SK-N-SH (cell line): ENCODE data around the gene PCK1. TPM values are rescaled to one million over a fixed set of nuclear protein-coding genes. Genes with fewer than 3 reads are reported as not detected.

ENCODE experiments used
- CTCF ChIA-PET: fragments of 300-600, 350-600 bp; formaldehyde crosslinking; extraction: SDS; loops from one replicate; lab custom pipeline; 2021; lab: Yijun Ruan, JAX
- POLR2A ChIA-PET: fragments of 350-600 bp; sonication (Branson Sonifier 250); formaldehyde crosslinking; extraction: SDS; loops from one replicate; lab custom pipeline; 2020; ENCODE audit warnings: antibody characterized with exemption, inconsistent platforms; lab: Yijun Ruan, JAX
- DNase-seq: peaks from one replicate; pipeline ENCODE4 v3.0.0; 2012
- H2AFZ ChIP-seq: fragments of 200-600 bp; sonication (generic); 2 replicates; pipeline ENCODE4 v1.8.1; 2016; ENCODE audit warnings: antibody characterized with exemption, mild to moderate bottlenecking, low read depth
- H3F3A ChIP-seq: fragments of 200-600 bp; sonication (generic); replicated peaks from 2 replicates; pipeline ENCODE3; 2016; ENCODE audit warnings: antibody characterized with exemption, mild to moderate bottlenecking; ENCODE audit not compliant: insufficient read depth
- H3K27ac ChIP-seq, 2 experiments: fragments of 200-500 bp in 1 of 2; fragments of 200-600 bp in 1 of 2; sonication (Bioruptor generic) in 1 of 2; sonication (generic), shearing (Covaris generic) in 1 of 2; 2 replicates each; pipeline versions ENCODE4 v1.5.1 to v1.6.1; 2014 to 2016; ENCODE audit warnings: low read depth in 2 of 2, inconsistent platforms in 1 of 2, low read length in 1 of 2, mild to moderate bottlenecking in 1 of 2, mixed read lengths in 1 of 2
- H3K27me3 ChIP-seq: fragments of 200-600 bp; sonication (generic), shearing (Covaris generic); 2 replicates; pipeline ENCODE4 v1.6.1; 2016; ENCODE audit warnings: mixed run types; ENCODE audit not compliant: insufficient read depth
- H3K36me3 ChIP-seq, 2 experiments: fragments of 200-500 bp in 1 of 2; fragments of 200-600 bp in 1 of 2; sonication (Bioruptor generic) in 1 of 2; sonication (generic) in 1 of 2; replicated peaks in 1 of 2; 2 replicates each; pipeline versions ENCODE3 to v1.5.1; 2014 to 2016; ENCODE audit warnings: low read length in 1 of 2, mild to moderate bottlenecking in 1 of 2; ENCODE audit not compliant: insufficient read depth in 2 of 2, control insufficient read depth in 1 of 2
- H3K4me1 ChIP-seq, 2 experiments: fragments of 200-500 bp in 1 of 2; fragments of 200-600 bp in 1 of 2; sonication (Bioruptor generic) in 1 of 2; sonication (generic), shearing (Covaris generic) in 1 of 2; 2 replicates each; pipeline versions ENCODE4 v1.5.1 to v1.6.1; 2014 to 2016; ENCODE audit warnings: low read depth in 1 of 2, low read length in 1 of 2, mixed run types in 1 of 2; ENCODE audit not compliant: insufficient read depth in 2 of 2, control insufficient read depth in 1 of 2
- H3K4me2 ChIP-seq: fragments of 200-600 bp; sonication (generic), shearing (Covaris generic); 2 replicates; pipeline ENCODE4 v1.6.1; 2017; ENCODE audit warnings: mixed run types
- H3K4me3 ChIP-seq, 2 experiments: fragments of 200-500 bp in 1 of 2; fragments of 200-600 bp in 1 of 2; sonication (Bioruptor generic) in 1 of 2; sonication (generic), shearing (Covaris generic) in 1 of 2; 2 replicates each; pipeline versions ENCODE4 v1.5.1 to v1.8.1; 2014 to 2016; ENCODE audit warnings: low read depth in 2 of 2, inconsistent platforms in 1 of 2, low read length in 1 of 2, mild to moderate bottlenecking in 1 of 2, mixed read lengths in 1 of 2, moderate library complexity in 1 of 2
- H3K79me2 ChIP-seq: fragments of 200-600 bp; sonication (generic); 2 replicates; pipeline ENCODE4 v1.8.1; 2017; ENCODE audit warnings: mild to moderate bottlenecking; ENCODE audit not compliant: insufficient read depth
- H3K9ac ChIP-seq: fragments of 200-600 bp; sonication (generic); 2 replicates; pipeline ENCODE4 v1.6.1; 2017; ENCODE audit warnings: mixed run types
- H3K9me2 ChIP-seq: fragments of 200-600 bp; sonication (generic); 2 replicates; pipeline ENCODE4 v1.6.1; 2017; ENCODE audit warnings: mixed run types
- H3K9me3 ChIP-seq: fragments of 200-600 bp; sonication (generic); 2 replicates; pipeline ENCODE4 v1.6.1; 2017; ENCODE audit warnings: mixed run types, mild to moderate bottlenecking, moderate library complexity
- H4K20me1 ChIP-seq: fragments of 200-600 bp; sonication (generic); 2 replicates; pipeline ENCODE4 v1.6.1; 2017; ENCODE audit warnings: mild to moderate bottlenecking, mixed run types; ENCODE audit not compliant: insufficient read depth
- CHD2 ChIP-seq: fragments of 150-350 bp; IDR thresholded peaks from 2 replicates; pipeline ENCODE4 v1.6.1; 2018; ENCODE audit warnings: low read length; ENCODE audit not compliant: partially characterized antibody
- CTCF ChIP-seq: fragments of 200-600 bp; sonication (generic); IDR thresholded peaks from 2 replicates; pipeline ENCODE4 v1.6.1; 2017; ENCODE audit warnings: antibody characterized with exemption, mild to moderate bottlenecking, moderate library complexity
- ELF1 ChIP-seq: IDR thresholded peaks from 2 replicates; pipeline ENCODE4 v1.4.0; 2012
- FOSL2 ChIP-seq: IDR thresholded peaks from 2 replicates; pipeline ENCODE4 v1.4.0; 2012; ENCODE audit warnings: low read depth, mild to moderate bottlenecking, moderate library complexity, borderline replicate concordance
- FOXJ3 ChIP-seq: sonication (generic); formaldehyde crosslinking; IDR thresholded peaks from 2 replicates; pipeline ENCODE4 v1.5.1; 2020; ENCODE audit warnings: mild to moderate bottlenecking, missing genetic modification reagents
- FOXM1 ChIP-seq: IDR thresholded peaks from 2 replicates; pipeline ENCODE4 v1.4.0; 2012; ENCODE audit warnings: low read depth, mild to moderate bottlenecking
- GABPA ChIP-seq: IDR thresholded peaks from 2 replicates; pipeline ENCODE4 v1.4.0; 2012; ENCODE audit warnings: low read depth, mild to moderate bottlenecking
- JUND ChIP-seq: IDR thresholded peaks from 2 replicates; pipeline ENCODE4 v1.4.0; 2012
- MEF2A ChIP-seq: IDR thresholded peaks from 2 replicates; pipeline ENCODE4 v1.4.0; 2012; ENCODE audit warnings: low read depth, borderline replicate concordance
- MXI1 ChIP-seq: IDR thresholded peaks from 2 replicates; pipeline ENCODE4 v1.6.1; 2012; ENCODE audit warnings: mild to moderate bottlenecking, low read depth, low read length, improper control_type of control experiment
- NRF1 ChIP-seq: IDR thresholded peaks from 2 replicates; pipeline ENCODE4 v1.6.1; 2012; ENCODE audit warnings: low read depth, mild to moderate bottlenecking, low read length
- RAD21 ChIP-seq: IDR thresholded peaks from 2 replicates; pipeline ENCODE4 v1.6.1; 2012; ENCODE audit warnings: mild to moderate bottlenecking, low read length
- RCOR1 ChIP-seq: fragments of 150-350 bp; IDR thresholded peaks from 2 replicates; pipeline ENCODE4 v1.6.1; 2017; ENCODE audit warnings: antibody characterized with exemption, low read length
- USF2 ChIP-seq: fragments of 150-350 bp; IDR thresholded peaks from 2 replicates; pipeline ENCODE4 v1.6.1; 2017; ENCODE audit warnings: antibody characterized with exemption, low read length, low read depth, borderline replicate concordance
- YY1 ChIP-seq: IDR thresholded peaks from 2 replicates; pipeline ENCODE4 v1.4.0; 2012; ENCODE audit warnings: low read depth, mild to moderate bottlenecking
- ZBTB33 ChIP-seq: IDR thresholded peaks from 2 replicates; pipeline ENCODE4 v1.4.0; 2012; ENCODE audit warnings: low read depth, borderline replicate concordance
- WGBS: methylation state at CpG from one replicate; pipeline ENCODE4 v1.1.6; 2017; ENCODE audit warnings: low lambda C conversion rate; 5-methylcytosine and 5-hydroxymethylcytosine counted together
- polyA plus RNA-seq, 3 experiments: library from polyadenylated mRNA; depleted of rRNA; stranded (reverse); fragments of >200 nt; gene quantifications; 2 replicates each; pipeline ENCODE4 v1.2.3, GENCODE V29; 2012

The PCK1 gene
- polyA plus RNA-seq, 1 of the 3 experiments (the other 2 are of a cell fraction) = not detected

- TF ChIP-seq YY1 = no peak
- TF ChIP-seq RAD21 = peak; percentile 44
- TF ChIP-seq CHD2 = no peak
- TF ChIP-seq GABPA = no peak
- TF ChIP-seq FOSL2 = no peak
- TF ChIP-seq FOXM1 = no peak
- TF ChIP-seq ZBTB33 = no peak
- TF ChIP-seq FOXJ3 (CRISPR knock-in tag) = no peak
Observed at GRCh38 chr20:57582432-57583288, 21.8 kb downstream of the PCK1 start (continued).

- Histone ChIP-seq H3K79me2 (no peaks in the 10 kb centered on the region), H3K27ac (no peak overlapping the region), H3K4me1 (no peaks in the 10 kb centered on the region; a peak in 1 of 4 replicates), H3K9me2 (no peaks in the 10 kb centered on the region), H2AFZ (no peak overlapping the region), H3K4me2 (no peak overlapping the region), H3K4me3 (no peak overlapping the region; a peak in 1 of 4 replicates), H3F3A (no peaks in the 10 kb centered on the region), H3K9ac (no peak overlapping the region), H3K9me3 (no peaks in the 10 kb centered on the region), H3K27me3 (peaks cover 7% of the 10 kb centered on the region; the same call in 1 of the 2 replicates), H3K36me3 (no peaks in the 10 kb centered on the region), H4K20me1 (no peaks in the 10 kb centered on the region)
- ChIA-PET POLR2A (no interaction called here), CTCF (interaction anchor here (0.7 to 21.1 kb wide), 19 partner anchors 9 to 628 kb away, joined by 3 to 403 read pairs (median 5); no protein-coding TSS in a partner anchor)
- 53% methylated on average over 12 of the region's 18 CpGs for WGBS
- DNase-seq = no peak
- TF ChIP-seq JUND (no peak), NRF1 (no peak), CTCF (no peak), MXI1 (no peak), MEF2A (no peak), RAD21 (no peak), USF2 (no peak), YY1 (no peak), ELF1 (no peak), RCOR1 (no peak)
Observed at GRCh38 chr20:57583289-57584257, 22.7 kb downstream of the PCK1 start.
